Activated T-helper 1 cell treated with anti-CD3 and anti-CD28 coated beads, Interleukin-12 subunit alpha, Interleukin-12 subunit beta, Interleukin-2, Interleukin-4 antibody, amounts not matched to agents 30 ng/mL and 10 ng/mL and 1 ng/mL, durations not matched to agents 14 hours and 24 hours and 36 hours (primary cell): ENCODE data around the gene TSR3. TPM values are rescaled to one million over a fixed set of nuclear protein-coding genes. Genes with fewer than 3 reads are reported as not detected.

Experiments
- DNase-seq: peaks from one replicate; pipeline ENCODE4 v3.0.0; 2021; ENCODE audit warnings: low spot score
- H3K27ac Mint-ChIP-seq: one replicate; pipeline ENCODE4 v1.8.0; 2021; ENCODE audit warnings: mild to moderate bottlenecking, mixed read lengths
- H3K27me3 Mint-ChIP-seq: one replicate; pipeline ENCODE4 v1.8.0; 2022; ENCODE audit warnings: mild to moderate bottlenecking, moderate library complexity, mixed read lengths; ENCODE audit not compliant: insufficient read depth
- H3K36me3 Mint-ChIP-seq: one replicate; pipeline ENCODE4 v1.8.0; 2021; ENCODE audit warnings: low read depth, mixed read lengths
- H3K4me1 Mint-ChIP-seq: one replicate; pipeline ENCODE4 v1.8.0; 2021; ENCODE audit warnings: low read depth, mixed read lengths
- H3K4me3 Mint-ChIP-seq: one replicate; pipeline ENCODE4 v1.8.0; 2021; ENCODE audit warnings: mild to moderate bottlenecking, moderate library complexity, mixed read lengths
- H3K9me3 Mint-ChIP-seq: one replicate; pipeline ENCODE4 v1.8.0; 2021; ENCODE audit warnings: mixed read lengths
- intact Hi-C: fragments of 100-400 bp; cut with micrococcal nuclease; formaldehyde crosslinking; loops from one replicate; pipeline ENCODE4 v1.15.1; 2024
- total RNA-seq: library from RNA; stranded (reverse); gene quantifications from 2 replicates; pipeline ENCODE4 v1.2.3, GENCODE V29; 2022

Gene TSR3
- total RNA-seq, 1 donor from 2014 or later = 87.4 TPM

DNA sequence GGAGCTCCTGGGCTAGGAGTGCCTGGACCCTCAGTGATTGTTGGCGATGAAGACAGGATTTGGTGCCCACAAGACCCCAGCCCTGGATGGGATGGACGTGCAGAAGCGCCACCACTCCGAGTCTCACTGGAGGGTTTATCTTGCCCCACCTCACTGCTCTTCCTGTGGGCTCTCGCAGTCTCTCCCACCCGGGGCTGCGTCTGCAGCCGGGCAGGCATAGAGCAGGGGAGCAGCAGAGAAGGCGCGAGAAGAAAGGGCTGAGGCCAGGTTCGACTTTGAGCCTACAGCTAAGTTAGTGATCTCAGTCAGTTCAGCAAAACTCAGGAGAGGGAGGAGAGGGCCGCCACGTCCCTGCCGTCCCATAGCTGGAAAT, 35.7 kb downstream of the TSR3 start:
- Mint-ChIP-seq H3K4me1 (peaks cover 3% of the 10 kb centered on the region), H3K27me3 (no peaks in the 10 kb centered on the region), H3K36me3 (peaks cover 45% of the 10 kb centered on the region), H3K4me3 (no peak overlapping the region), H3K9me3 (no peaks in the 10 kb centered on the region), H3K27ac (no peak overlapping the region)
- intact Hi-C loops = no loop called here
- DNase-seq = no peak

- Mint-ChIP-seq H3K4me1 (peaks cover 9% of the 10 kb centered on the region), H3K9me3 (no peaks in the 10 kb centered on the region), H3K27me3 (no peaks in the 10 kb centered on the region), H3K36me3 (peaks cover 50% of the 10 kb centered on the region), H3K27ac (no peak overlapping the region), H3K4me3 (no peak overlapping the region)
- intact Hi-C loops = no loop called here
- DNase-seq = no peak
Measured at GRCh38 chr16:1315081-1316032, 36.3 kb downstream of the TSR3 start.

DNA sequence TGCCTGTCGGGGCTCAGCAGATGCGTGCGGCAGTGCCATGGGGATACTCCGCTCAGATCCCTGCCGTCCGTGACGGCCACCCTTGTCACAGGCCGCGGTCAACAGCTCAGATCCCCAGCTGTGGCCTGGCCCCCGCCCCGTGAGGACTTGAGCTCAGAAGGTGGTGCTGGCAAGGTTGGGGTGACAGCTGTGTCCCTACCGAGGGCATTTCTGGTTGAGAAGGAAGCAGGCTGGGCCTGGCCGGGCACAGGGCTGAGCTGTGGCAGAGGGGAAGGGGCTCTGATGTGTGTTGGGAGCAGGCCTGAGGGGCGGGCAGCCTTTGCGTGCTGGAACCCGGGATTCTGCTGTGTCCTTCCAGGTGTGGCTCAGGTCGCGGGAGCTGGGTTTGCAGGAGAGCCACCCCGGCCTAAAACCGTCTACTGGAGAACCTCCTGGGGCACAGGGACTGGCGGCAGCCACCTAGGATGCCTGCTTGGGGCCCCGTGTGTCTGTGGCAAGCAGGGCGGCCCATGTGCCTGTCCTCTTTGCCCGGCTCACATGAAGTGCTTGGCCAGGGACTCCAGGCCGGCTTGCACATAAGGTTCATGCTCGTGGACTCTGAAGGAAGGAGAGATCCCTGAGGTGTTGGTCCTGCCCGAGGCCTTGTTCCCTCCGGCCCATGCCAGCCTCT, 37.1 kb downstream of the TSR3 start:
- H3K4me3 Mint-ChIP-seq = no peak overlapping the region
- H3K27ac Mint-ChIP-seq = no peak overlapping the region
- no peaks in the 10 kb centered on the region for H3K9me3 Mint-ChIP-seq
- peaks cover 47% of the 10 kb centered on the region for H3K36me3 Mint-ChIP-seq
- H3K4me1 Mint-ChIP-seq = peaks cover 14% of the 10 kb centered on the region
- DNase-seq = no peak
- H3K27me3 Mint-ChIP-seq = no peaks in the 10 kb centered on the region
- intact Hi-C loops = no loop called here

DNA sequence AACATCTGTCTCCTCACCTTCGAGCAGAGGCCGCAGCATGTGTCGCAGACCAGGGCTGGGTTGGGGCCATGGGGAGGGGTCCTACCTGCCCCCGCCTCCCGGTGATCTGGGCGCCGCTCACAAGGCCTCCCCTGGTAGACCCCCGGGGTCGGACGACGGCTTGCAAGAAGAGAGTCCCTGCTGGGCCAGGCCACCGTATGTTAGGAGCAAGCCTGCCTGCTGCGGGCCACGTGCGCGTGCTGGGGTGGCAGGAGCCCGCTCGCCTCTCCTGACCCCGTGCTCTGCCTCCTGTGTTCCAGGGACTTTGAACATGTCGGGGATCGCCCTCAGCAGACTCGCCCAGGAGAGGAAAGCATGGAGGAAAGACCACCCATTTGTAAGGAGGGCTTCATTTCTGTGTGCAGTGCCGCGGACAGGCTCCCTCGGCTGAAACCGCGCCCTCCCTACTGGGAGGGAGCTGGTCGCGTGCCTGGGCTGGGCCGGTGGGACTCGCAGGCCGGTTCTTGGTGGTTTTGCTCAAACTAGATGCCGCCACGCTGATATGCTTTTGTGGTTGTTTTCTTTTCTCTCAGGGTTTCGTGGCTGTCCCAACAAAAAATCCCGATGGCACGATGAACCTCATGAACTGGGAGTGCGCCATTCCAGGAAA, 37.8 kb downstream of the TSR3 start:
- no peak for DNase-seq
- no peak overlapping the region for H3K4me3 Mint-ChIP-seq
- peaks cover 1% of the 10 kb centered on the region for H3K27me3 Mint-ChIP-seq
- peaks cover 42% of the 10 kb centered on the region for H3K36me3 Mint-ChIP-seq
- no peaks in the 10 kb centered on the region for H3K9me3 Mint-ChIP-seq
- H3K4me1 Mint-ChIP-seq = peaks cover 14% of the 10 kb centered on the region
- no peak overlapping the region for H3K27ac Mint-ChIP-seq
- intact Hi-C loops = no loop called here

GRCh38 chr16:1312903-1313302, 38.8 kb downstream of the TSR3 start:
- intact Hi-C loops = no loop called here
- Mint-ChIP-seq H3K4me1 (peaks cover 19% of the 10 kb centered on the region), H3K9me3 (no peaks in the 10 kb centered on the region), H3K4me3 (peak overlapping the region; percentile 51), H3K36me3 (peaks cover 37% of the 10 kb centered on the region), H3K27ac (peak overlapping the region; percentile 40), H3K27me3 (peaks cover 2% of the 10 kb centered on the region)
- DNase-seq = no peak

DNA sequence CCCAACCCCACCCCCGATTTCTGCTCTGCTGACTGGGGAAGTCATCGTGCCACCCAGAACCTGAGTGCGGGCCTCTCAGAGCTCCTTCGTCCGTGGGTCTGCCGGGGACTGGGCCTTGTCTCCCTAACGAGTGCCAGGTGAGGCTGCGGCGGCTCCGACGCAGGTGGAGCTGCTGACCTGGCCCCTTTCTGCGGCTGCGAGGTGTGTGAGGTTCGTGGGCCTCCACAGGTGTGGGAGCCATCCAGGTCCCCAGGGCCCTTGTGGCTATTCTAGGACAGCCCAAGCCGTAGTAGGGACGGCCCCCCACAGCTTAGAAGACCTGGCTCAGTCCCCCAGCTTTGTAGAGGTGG, 39.2 kb downstream of the TSR3 start:
- no peak for DNase-seq
- H3K27me3 Mint-ChIP-seq = peaks cover 2% of the 10 kb centered on the region
- H3K4me3 Mint-ChIP-seq = peak overlapping the region; percentile 51
- peaks cover 19% of the 10 kb centered on the region for H3K4me1 Mint-ChIP-seq
- intact Hi-C loops = no loop called here
- H3K27ac Mint-ChIP-seq = no peak overlapping the region
- H3K36me3 Mint-ChIP-seq = peaks cover 32% of the 10 kb centered on the region
- no peaks in the 10 kb centered on the region for H3K9me3 Mint-ChIP-seq

GRCh38 chr16:1311738-1312466, 39.8 kb downstream of the TSR3 start:
- Mint-ChIP-seq H3K36me3 (peaks cover 29% of the 10 kb centered on the region), H3K27me3 (peaks cover 2% of the 10 kb centered on the region), H3K4me3 (peak overlapping the region; percentile 95), H3K4me1 (peaks cover 19% of the 10 kb centered on the region), H3K27ac (no peak overlapping the region), H3K9me3 (no peaks in the 10 kb centered on the region)
- no peak for DNase-seq
- intact Hi-C loops = loop anchor here (2.0 kb wide), 1 partner anchor 21 kb away; the partner anchor contains the start of gene BAIAP3

DNA sequence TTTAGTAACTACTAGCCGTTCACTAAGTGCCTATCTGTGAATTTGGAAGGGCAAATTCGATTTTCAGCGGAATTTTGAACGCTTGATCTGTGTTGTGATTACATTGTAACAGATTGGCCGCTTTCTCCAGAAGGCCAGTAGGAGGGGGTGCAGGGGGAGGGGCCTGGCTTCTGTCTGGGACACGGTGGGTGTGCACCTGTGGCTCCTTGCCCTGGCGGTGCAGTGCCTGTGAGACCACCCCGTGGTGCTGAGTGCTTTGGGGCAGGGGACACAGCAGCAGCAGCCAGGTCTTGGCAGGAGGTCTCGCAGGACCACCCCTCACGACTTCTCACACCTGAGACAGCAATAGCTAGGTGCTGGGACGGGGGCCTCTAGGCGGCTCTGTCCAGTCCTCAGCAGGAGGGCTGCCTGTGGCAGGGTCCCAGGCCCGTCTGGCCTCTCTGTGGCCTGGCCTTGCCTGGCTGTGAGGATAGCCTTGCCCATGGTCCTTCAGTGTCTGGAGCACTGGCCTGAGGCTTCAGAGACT, 40.4 kb downstream of the TSR3 start:
- intact Hi-C loops = loop anchor here (2.0 kb wide), 1 partner anchor 22 kb away; the partner anchor contains the start of gene BAIAP3
- Mint-ChIP-seq H3K27me3 (peaks cover 2% of the 10 kb centered on the region), H3K36me3 (peaks cover 23% of the 10 kb centered on the region)

GRCh38 chr16:1310832-1311200, 40.9 kb downstream of the TSR3 start:
- Mint-ChIP-seq H3K36me3 (peaks cover 20% of the 10 kb centered on the region), H3K27ac (peak overlapping the region; percentile 93), H3K4me3 (peak overlapping the region; percentile 95), H3K27me3 (peaks cover 2% of the 10 kb centered on the region), H3K9me3 (no peaks in the 10 kb centered on the region), H3K4me1 (peaks cover 19% of the 10 kb centered on the region)
- intact Hi-C loops = loop anchor here (1.0 to 2.0 kb wide), 3 partner anchors 22 to 40 kb away; partner anchors contain the start of genes BAIAP3, GNPTG and TSR3
- peak; percentile 34 for DNase-seq

More for the DNA sequence above, 40.4 kb downstream of the TSR3 start:
- Mint-ChIP-seq H3K4me1 (peaks cover 19% of the 10 kb centered on the region), H3K27ac (peak overlapping the region; percentile 93), H3K9me3 (no peaks in the 10 kb centered on the region), H3K4me3 (peak overlapping the region; percentile 95)
- no peak for DNase-seq

DNA sequence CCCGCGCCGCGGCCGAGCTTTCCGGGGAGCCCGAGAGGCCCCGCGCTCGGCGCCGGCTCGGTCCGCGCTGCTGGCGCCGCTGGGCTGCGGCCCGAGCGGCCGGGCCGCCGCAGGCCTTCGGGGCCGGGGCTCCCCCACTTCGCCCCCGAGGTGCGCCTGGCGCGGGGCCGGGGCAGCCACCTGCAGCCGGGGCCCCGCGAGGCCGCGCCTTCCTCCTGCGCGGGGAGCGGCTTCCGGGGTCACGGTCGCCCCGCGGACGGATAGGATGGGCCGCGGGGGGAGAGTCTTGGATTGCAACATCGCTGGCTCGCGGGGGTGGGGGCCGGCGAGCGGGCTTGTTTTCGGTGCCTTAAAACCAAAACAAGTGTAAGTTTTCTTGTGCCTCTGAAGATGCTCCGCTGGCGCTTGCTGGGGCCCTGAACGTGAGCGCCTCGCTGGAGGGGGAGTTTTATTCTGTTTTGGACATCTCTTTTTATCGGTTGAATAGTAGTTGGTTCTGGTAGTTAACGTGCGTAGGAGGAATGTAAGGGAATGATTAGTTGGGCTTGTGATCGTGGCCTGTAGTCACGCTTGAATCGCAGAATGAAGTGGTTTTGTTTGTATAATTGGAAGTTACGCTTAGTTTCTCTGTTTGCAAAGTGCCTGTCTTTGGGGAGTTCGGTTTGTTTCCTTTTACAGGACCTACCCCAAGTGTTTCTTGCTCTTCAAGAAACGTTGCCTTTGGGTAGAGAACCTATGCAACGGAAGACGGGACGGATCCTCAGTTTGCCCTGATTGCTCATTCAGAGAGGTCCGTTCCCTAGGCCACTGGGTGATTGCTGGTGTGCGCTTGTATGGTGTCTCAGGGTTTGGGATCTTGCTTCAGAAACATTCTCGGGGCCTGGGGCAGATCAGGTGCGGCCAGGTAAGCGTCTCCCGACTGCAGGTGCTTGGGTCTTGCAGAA, 41.5 kb downstream of the TSR3 start:
- no peaks in the 10 kb centered on the region for H3K9me3 Mint-ChIP-seq
- H3K4me1 Mint-ChIP-seq = peaks cover 19% of the 10 kb centered on the region
- peak; percentile 53 for DNase-seq
- peaks cover 2% of the 10 kb centered on the region for H3K27me3 Mint-ChIP-seq
- H3K4me3 Mint-ChIP-seq = peak overlapping the region; percentile 95
- H3K27ac Mint-ChIP-seq = peak overlapping the region; percentile 93
- intact Hi-C loops = loop anchor here (1.0 to 10.0 kb wide), 8 partner anchors 23 to 783 kb away; partner anchors contain the start of genes BAIAP3, CAPN15, CRAMP1 and GNPTG
- H3K36me3 Mint-ChIP-seq = peaks cover 16% of the 10 kb centered on the region
